Pancreas (tissue), 10 donors: ENCODE measurements around the gene CHST12. TPM values are rescaled to one million over a fixed set of nuclear protein-coding genes. Genes with fewer than 3 reads are reported as not detected.
"Not testable (repeated sequence)": the region's sequence is repeated elsewhere in the genome, so short reads cannot be mapped to it uniquely, and the experiment has no call there.

Experiments used
- ATAC-seq, 4 donors: fragments of 200-7000 bp; cut with Tn5 transposase; one replicate each; pipeline versions ENCODE4 v1.8.0 to v1.9.1; 2020; ENCODE audit warnings: mild to moderate bottlenecking in 4 of 4, moderate library complexity in 4 of 4
- DNase-seq, 6 donors: peaks; one replicate each; pipeline ENCODE4 v3.0.0-alpha.2; 2020
- FAIRE-seq: peaks from 2 replicates; lab custom pipeline; 2012; peaks lifted over from hg19 to GRCh38; lab: Jason Lieb, UNC
- H3K27ac ChIP-seq, 4 donors: fragments of 200-600 bp; sonication (generic); 1 replicate in 3 of 4; 2 replicates in 1 of 4; pipeline versions ENCODE4 v1.5.0 to v1.8.0; 2020
- H3K27me3 ChIP-seq, 4 donors: fragments of 200-600 bp; one replicate each; pipeline ENCODE4 v1.8.0; 2021
- H3K36me3 ChIP-seq, 3 donors: fragments of 200-600 bp; sonication (generic) in 1 of 3; one replicate each; pipeline versions ENCODE4 v1.5.0 to v1.8.0; 2020 to 2021
- H3K4me1 ChIP-seq, 3 donors: fragments of 200-600 bp; one replicate each; pipeline ENCODE4 v1.8.0; 2021
- H3K4me3 ChIP-seq, 4 donors: fragments of 200-600 bp; sonication (generic) in 2 of 4; one replicate each; pipeline versions ENCODE4 v1.5.0 to v1.8.0; 2020 to 2021
- H3K9me3 ChIP-seq, 4 donors: fragments of 200-600 bp; one replicate each; pipeline ENCODE4 v1.8.0; 2021
- CTCF ChIP-seq, 4 donors: fragments of 200-600 bp; sonication (generic) in 3 of 4; IDR thresholded peaks; one replicate each; pipeline versions ENCODE4 v1.5.0 to v1.8.0; 2021; ENCODE audit warnings: antibody characterized with exemption in 4 of 4
- WGBS, 2 donors: extraction: QIAGEN DNeasy Blood & Tissue Kit; methylation state at CpG; one replicate each; pipeline ENCODE4 v1.1.7; 2013; 5-methylcytosine and 5-hydroxymethylcytosine counted together
- intact Hi-C, 3 donors: fragments of 100-400 bp; cut with DNase I; formaldehyde crosslinking; loops; one replicate each; pipeline versions ENCODE4 v1.11.1 to v1.14.2; 2022
- polyA plus RNA-seq, 2 donors: library from polyadenylated mRNA; stranded (reverse); fragments of 200-250 nt; gene quantifications; one replicate each; pipeline ENCODE4 v1.2.3, GENCODE V29; 2013
- total RNA-seq, 6 donors: library from RNA; stranded (reverse); fragmentation: NEBNext Ultra II Directional in 4 of 6; extraction: Animal tissue kit (Norgen Biotek cat#: 25700) in 4 of 6; gene quantifications; one replicate each; pipeline versions ENCODE4 v1.2.1 to v1.2.4, GENCODE V29; 2021 to 2023
- donor health status: healthy with polysubstance abuse.
- donor health status: DM: no; HTN: no; CAD: no; lungs with moderate emphysema.
- donor health status: DM: no; HTN: no; CAD: no.
- donor health status: control.
- donor health status: control.
- donor health status: Bipolar disorder and iron deficiency.
- donor health status: DM: yes; HTN: yes; CAD: no.
- donor health status: DM: no; HTN: no; CAD: no.
- donor health status: DM: no; HTN: no; CAD: no.
- donor health status: DM: yes; HTN: yes; CAD: no.

Gene CHST12
- total and polyA plus RNA-seq, 8 donors: 7.0 to 13.2 (median 8.2) TPM

GRCh38 chr7:2384354-2385243 is 18.8 kb upstream of the CHST12 start:
- H3K9me3 ChIP-seq: no peaks in the 10 kb centered on the region
- FAIRE-seq (no peak), ATAC-seq (no peak), DNase-seq (no peak)
- intact Hi-C loops: no loop called here
- no peaks in the 10 kb centered on the region for H3K4me1 ChIP-seq
- peaks cover 0 to 22% (median 10%) of the 10 kb centered on the region in 3 donors for H3K36me3 ChIP-seq
- H3K27ac ChIP-seq: no peak overlapping the region
- no peak overlapping the region for H3K4me3 ChIP-seq
- H3K27me3 ChIP-seq: no peaks in the 10 kb centered on the region
- 89 to 91% methylated on average over 19 of the region's 19 CpGs for WGBS, 2 donors
- no peak for TF ChIP-seq CTCF (IDR thresholded peaks at IDR 0.05)

- DNase-seq, ATAC-seq, intact Hi-C loops, FAIRE-seq, H3K9me3 ChIP-seq, H3K4me3 ChIP-seq, H3K36me3 ChIP-seq, H3K27ac ChIP-seq, H3K27me3 ChIP-seq, H3K4me1 ChIP-seq: not testable (repeated sequence)
- WGBS, 2 donors: 92 to 93% methylated on average over 9 of the region's 9 CpGs
These were observed 17.3 kb upstream of the CHST12 start for GRCh38 chr7:2386122-2386521.

GRCh38 chr7:2386964-2387669 is 16.3 kb upstream of the CHST12 start:
- H3K36me3 ChIP-seq: peaks cover 0 to 4% (median 0%) of the 10 kb centered on the region in 3 donors
- FAIRE-seq (no peak), ATAC-seq (no peak), DNase-seq (no peak)
- H3K4me1 ChIP-seq: no peaks in the 10 kb centered on the region
- no peak overlapping the region for H3K27ac ChIP-seq
- no peak for TF ChIP-seq CTCF (IDR thresholded peaks at IDR 0.05)
- H3K27me3 ChIP-seq: no peaks in the 10 kb centered on the region
- intact Hi-C loops: no loop called here
- no peak overlapping the region for H3K4me3 ChIP-seq
- WGBS, 2 donors: 89 to 94% methylated on average over 15 to 17 of the region's 17 CpGs
- H3K9me3 ChIP-seq: no peaks in the 10 kb centered on the region

GRCh38 chr7:2387897-2388636 is 15.3 kb upstream of the CHST12 start:
- Histone ChIP-seq H3K36me3 (no peaks in the 10 kb centered on the region), H3K4me3 (no peak overlapping the region), H3K27ac (no peak overlapping the region), H3K4me1 (no peaks in the 10 kb centered on the region), H3K27me3 (no peaks in the 10 kb centered on the region), H3K9me3 (no peaks in the 10 kb centered on the region)
- intact Hi-C loops: no loop called here
- no peak for FAIRE-seq
- peak in 1 of 6 donors; percentile 70 for DNase-seq
- 92 to 95% methylated on average over 31 of the region's 31 CpGs for WGBS, 2 donors
- ATAC-seq: no peak
- no peak for TF ChIP-seq CTCF (IDR thresholded peaks at IDR 0.05)

GRCh38 chr7:2388637-2388954 is 14.8 kb upstream of the CHST12 start:
- Histone ChIP-seq H3K27me3 (no peaks in the 10 kb centered on the region), H3K9me3 (no peaks in the 10 kb centered on the region), H3K27ac (no peak overlapping the region), H3K36me3 (no peaks in the 10 kb centered on the region), H3K4me3 (no peak overlapping the region), H3K4me1 (no peaks in the 10 kb centered on the region)
- ATAC-seq (no peak), FAIRE-seq (no peak), DNase-seq (no peak)
- intact Hi-C loops: no loop called here
- WGBS, 2 donors: 92 to 95% methylated on average over 5 of the region's 5 CpGs
- TF ChIP-seq CTCF (IDR thresholded peaks at IDR 0.05): no peak

GRCh38 chr7:2390020-2390816 is 13.2 kb upstream of the CHST12 start:
- H3K4me1 ChIP-seq, H3K4me3 ChIP-seq, intact Hi-C loops, DNase-seq, FAIRE-seq, H3K27ac ChIP-seq, H3K36me3 ChIP-seq, H3K9me3 ChIP-seq, H3K27me3 ChIP-seq: not testable (repeated sequence)
- peak in 1 of 4 donors; percentile 60 for ATAC-seq
- 68 to 74% methylated on average over 15 to 16 of the region's 16 CpGs for WGBS, 2 donors
